SK-N-SH (cell line): Measurements from ENCODE around the gene EDARADD. TPM values are rescaled to one million over a fixed set of nuclear protein-coding genes. Genes with fewer than 3 reads are reported as not detected.

Experiments used
- CTCF ChIA-PET: fragments of 300-600, 350-600 bp; formaldehyde crosslinking; extraction: SDS; loops from one replicate; lab custom pipeline; 2021; lab: Yijun Ruan, JAX
- POLR2A ChIA-PET: fragments of 350-600 bp; sonication (Branson Sonifier 250); formaldehyde crosslinking; extraction: SDS; loops from one replicate; lab custom pipeline; 2020; ENCODE audit warnings: antibody characterized with exemption, inconsistent platforms; lab: Yijun Ruan, JAX
- DNase-seq: peaks from one replicate; pipeline ENCODE4 v3.0.0; 2012
- H2AFZ ChIP-seq: fragments of 200-600 bp; sonication (generic); 2 replicates; pipeline ENCODE4 v1.8.1; 2016; ENCODE audit warnings: antibody characterized with exemption, mild to moderate bottlenecking, low read depth
- H3F3A ChIP-seq: fragments of 200-600 bp; sonication (generic); replicated peaks from 2 replicates; pipeline ENCODE3; 2016; ENCODE audit warnings: antibody characterized with exemption, mild to moderate bottlenecking; ENCODE audit not compliant: insufficient read depth
- H3K27ac ChIP-seq, 2 experiments: fragments of 200-500 bp in 1 of 2; fragments of 200-600 bp in 1 of 2; sonication (Bioruptor generic) in 1 of 2; sonication (generic), shearing (Covaris generic) in 1 of 2; 2 replicates each; pipeline versions ENCODE4 v1.5.1 to v1.6.1; 2014 to 2016; ENCODE audit warnings: low read depth in 2 of 2, inconsistent platforms in 1 of 2, low read length in 1 of 2, mild to moderate bottlenecking in 1 of 2, mixed read lengths in 1 of 2
- H3K27me3 ChIP-seq: fragments of 200-600 bp; sonication (generic), shearing (Covaris generic); 2 replicates; pipeline ENCODE4 v1.6.1; 2016; ENCODE audit warnings: mixed run types; ENCODE audit not compliant: insufficient read depth
- H3K36me3 ChIP-seq, 2 experiments: fragments of 200-500 bp in 1 of 2; fragments of 200-600 bp in 1 of 2; sonication (Bioruptor generic) in 1 of 2; sonication (generic) in 1 of 2; replicated peaks in 1 of 2; 2 replicates each; pipeline versions ENCODE3 to v1.5.1; 2014 to 2016; ENCODE audit warnings: low read length in 1 of 2, mild to moderate bottlenecking in 1 of 2; ENCODE audit not compliant: insufficient read depth in 2 of 2, control insufficient read depth in 1 of 2
- H3K4me1 ChIP-seq, 2 experiments: fragments of 200-500 bp in 1 of 2; fragments of 200-600 bp in 1 of 2; sonication (Bioruptor generic) in 1 of 2; sonication (generic), shearing (Covaris generic) in 1 of 2; 2 replicates each; pipeline versions ENCODE4 v1.5.1 to v1.6.1; 2014 to 2016; ENCODE audit warnings: low read depth in 1 of 2, low read length in 1 of 2, mixed run types in 1 of 2; ENCODE audit not compliant: insufficient read depth in 2 of 2, control insufficient read depth in 1 of 2
- H3K4me2 ChIP-seq: fragments of 200-600 bp; sonication (generic), shearing (Covaris generic); 2 replicates; pipeline ENCODE4 v1.6.1; 2017; ENCODE audit warnings: mixed run types
- H3K4me3 ChIP-seq, 2 experiments: fragments of 200-500 bp in 1 of 2; fragments of 200-600 bp in 1 of 2; sonication (Bioruptor generic) in 1 of 2; sonication (generic), shearing (Covaris generic) in 1 of 2; 2 replicates each; pipeline versions ENCODE4 v1.5.1 to v1.8.1; 2014 to 2016; ENCODE audit warnings: low read depth in 2 of 2, inconsistent platforms in 1 of 2, low read length in 1 of 2, mild to moderate bottlenecking in 1 of 2, mixed read lengths in 1 of 2, moderate library complexity in 1 of 2
- H3K79me2 ChIP-seq: fragments of 200-600 bp; sonication (generic); 2 replicates; pipeline ENCODE4 v1.8.1; 2017; ENCODE audit warnings: mild to moderate bottlenecking; ENCODE audit not compliant: insufficient read depth
- H3K9ac ChIP-seq: fragments of 200-600 bp; sonication (generic); 2 replicates; pipeline ENCODE4 v1.6.1; 2017; ENCODE audit warnings: mixed run types
- H3K9me2 ChIP-seq: fragments of 200-600 bp; sonication (generic); 2 replicates; pipeline ENCODE4 v1.6.1; 2017; ENCODE audit warnings: mixed run types
- H3K9me3 ChIP-seq: fragments of 200-600 bp; sonication (generic); 2 replicates; pipeline ENCODE4 v1.6.1; 2017; ENCODE audit warnings: mixed run types, mild to moderate bottlenecking, moderate library complexity
- H4K20me1 ChIP-seq: fragments of 200-600 bp; sonication (generic); 2 replicates; pipeline ENCODE4 v1.6.1; 2017; ENCODE audit warnings: mild to moderate bottlenecking, mixed run types; ENCODE audit not compliant: insufficient read depth
- EP300 ChIP-seq, 2 experiments: IDR thresholded peaks; 2 replicates each; pipeline versions ENCODE4 v1.4.0 to v1.6.1; 2012; ENCODE audit warnings: borderline replicate concordance in 1 of 2, low read depth in 1 of 2, low read length in 1 of 2
- EZH2phosphoT487 ChIP-seq: fragments of 200-600 bp; sonication (generic); IDR thresholded peaks from 2 replicates; pipeline ENCODE4 v1.6.1; 2017; ENCODE audit warnings: low read depth, mixed run types, mild to moderate bottlenecking, antibody characterized with exemption, moderate library complexity, borderline replicate concordance
- FOSL2 ChIP-seq: IDR thresholded peaks from 2 replicates; pipeline ENCODE4 v1.4.0; 2012; ENCODE audit warnings: low read depth, mild to moderate bottlenecking, moderate library complexity, borderline replicate concordance
- GATA2 ChIP-seq: sonication (generic); formaldehyde crosslinking; IDR thresholded peaks from 2 replicates; pipeline ENCODE4 v1.5.0; 2020; ENCODE audit warnings: mild to moderate bottlenecking, missing genetic modification reagents
- JUND ChIP-seq: IDR thresholded peaks from 2 replicates; pipeline ENCODE4 v1.4.0; 2012
- MEF2A ChIP-seq: IDR thresholded peaks from 2 replicates; pipeline ENCODE4 v1.4.0; 2012; ENCODE audit warnings: low read depth, borderline replicate concordance
- NRF1 ChIP-seq: IDR thresholded peaks from 2 replicates; pipeline ENCODE4 v1.6.1; 2012; ENCODE audit warnings: low read depth, mild to moderate bottlenecking, low read length
- RCOR1 ChIP-seq: fragments of 150-350 bp; IDR thresholded peaks from 2 replicates; pipeline ENCODE4 v1.6.1; 2017; ENCODE audit warnings: antibody characterized with exemption, low read length
- REST ChIP-seq: IDR thresholded peaks from 2 replicates; pipeline ENCODE4 v1.6.1; 2012; ENCODE audit warnings: mild to moderate bottlenecking, low read depth, low read length, moderate library complexity
- RFX5 ChIP-seq: IDR thresholded peaks from 2 replicates; pipeline ENCODE4 v1.6.1; 2012; ENCODE audit warnings: mild to moderate bottlenecking, improper control_type of control experiment, low read length
- SMC3 ChIP-seq: IDR thresholded peaks from 2 replicates; pipeline ENCODE4 v1.6.1; 2012; ENCODE audit warnings: low read depth, low read length, improper control_type of control experiment
- TAF1 ChIP-seq: IDR thresholded peaks from 2 replicates; pipeline ENCODE4 v1.6.1; 2012; ENCODE audit warnings: low read depth, mild to moderate bottlenecking, low read length, moderate library complexity, borderline replicate concordance
- TCF12 ChIP-seq: IDR thresholded peaks from 2 replicates; pipeline ENCODE4 v1.4.0; 2012
- USF1 ChIP-seq: IDR thresholded peaks from 2 replicates; pipeline ENCODE4 v1.4.0; 2012; ENCODE audit warnings: low read depth, borderline replicate concordance
- USF2 ChIP-seq: fragments of 150-350 bp; IDR thresholded peaks from 2 replicates; pipeline ENCODE4 v1.6.1; 2017; ENCODE audit warnings: antibody characterized with exemption, low read length, low read depth, borderline replicate concordance
- YY1 ChIP-seq: IDR thresholded peaks from 2 replicates; pipeline ENCODE4 v1.4.0; 2012; ENCODE audit warnings: low read depth, mild to moderate bottlenecking
- WGBS: methylation state at CpG from one replicate; pipeline ENCODE4 v1.1.6; 2017; ENCODE audit warnings: low lambda C conversion rate; 5-methylcytosine and 5-hydroxymethylcytosine counted together
- polyA plus RNA-seq, 3 experiments: library from polyadenylated mRNA; depleted of rRNA; stranded (reverse); fragments of >200 nt; gene quantifications; 2 replicates each; pipeline ENCODE4 v1.2.3, GENCODE V29; 2012

EDARADD gene
- polyA plus RNA-seq, 1 of the 3 experiments (the other 2 are of a cell fraction), result not detected

DNA sequence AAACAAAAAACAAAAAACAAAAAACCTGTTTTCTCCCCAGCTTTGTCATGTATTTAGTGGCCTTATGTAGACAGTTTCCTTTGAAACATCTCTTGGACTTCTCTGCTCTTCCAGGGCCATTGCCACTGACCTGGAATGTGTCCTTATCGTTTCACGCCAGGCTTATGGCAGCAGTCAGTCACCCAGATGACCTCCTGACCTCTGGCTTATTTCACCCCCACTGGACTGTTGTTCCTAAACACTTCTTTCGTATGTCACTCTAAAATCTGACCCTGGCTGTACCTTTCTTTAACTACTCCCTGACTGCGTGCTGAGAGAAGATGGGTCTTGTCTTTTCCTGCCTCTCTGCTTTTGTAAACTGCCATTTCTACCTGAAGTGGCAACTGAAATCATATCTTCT is 138.8 kb downstream of the EDARADD start:
- H3K9me2 ChIP-seq, result no peaks in the 10 kb centered on the region
- H3F3A ChIP-seq, result peaks cover 4% of the 10 kb centered on the region
- no peak for DNase-seq
- H3K9me3 ChIP-seq, result no peaks in the 10 kb centered on the region
- H3K4me2 ChIP-seq, result no peak overlapping the region
- H3K9ac ChIP-seq, result no peak overlapping the region
- CTCF ChIA-PET, result no interaction called here
- TF ChIP-seq FOSL2 (no peak), YY1 (no peak), JUND (no peak), RFX5 (no peak), USF2 (no peak), RCOR1 (no peak), NRF1 (no peak), GATA2 (CRISPR knock-in tag) (no peak), EP300 (IDR thresholded peaks at IDR 0.05; ENCODE audit: borderline replicate concordance in 1 of 2, low read depth in 1 of 2, low read length in 1 of 2) (no peak), MEF2A (no peak), REST (no peak), USF1 (no peak), SMC3 (no peak), TCF12 (no peak), EZH2phosphoT487 (no peak), TAF1 (no peak)
- 95% methylated on average over 4 of the region's 4 CpGs for WGBS
- H3K27ac ChIP-seq, result no peak overlapping the region
- POLR2A ChIA-PET, result no interaction called here
- no peaks in the 10 kb centered on the region; the same call in 1 of the 2 replicates for H3K79me2 ChIP-seq
- H4K20me1 ChIP-seq, result no peaks in the 10 kb centered on the region
- H3K4me1 ChIP-seq, result peaks cover 0 to 8% of the 10 kb centered on the region in 2 experiments; a peak in 2 of 4 replicates
- no peak overlapping the region for H2AFZ ChIP-seq
- peaks cover 8 to 18% of the 10 kb centered on the region in 2 experiments for H3K36me3 ChIP-seq
- H3K4me3 ChIP-seq, result no peak overlapping the region
- no peaks in the 10 kb centered on the region for H3K27me3 ChIP-seq
